NCI-H1417 (cell line): ENCODE measurements around the gene TRIM69.
"Not testable (repeated sequence)": the region's sequence is repeated elsewhere in the genome, so short reads cannot be mapped to it uniquely, and the experiment has no call there.

Experiments used
- DNase-seq, 3 experiments: peaks; one replicate each; lab custom pipeline; 2025; lab: John Stamatoyannopoulos, UW

The TRIM69 gene

GRCh38 chr15:44715797-44716334 is 20.5 kb upstream of the TRIM69 start:
- DNase-seq: no peak

DNA sequence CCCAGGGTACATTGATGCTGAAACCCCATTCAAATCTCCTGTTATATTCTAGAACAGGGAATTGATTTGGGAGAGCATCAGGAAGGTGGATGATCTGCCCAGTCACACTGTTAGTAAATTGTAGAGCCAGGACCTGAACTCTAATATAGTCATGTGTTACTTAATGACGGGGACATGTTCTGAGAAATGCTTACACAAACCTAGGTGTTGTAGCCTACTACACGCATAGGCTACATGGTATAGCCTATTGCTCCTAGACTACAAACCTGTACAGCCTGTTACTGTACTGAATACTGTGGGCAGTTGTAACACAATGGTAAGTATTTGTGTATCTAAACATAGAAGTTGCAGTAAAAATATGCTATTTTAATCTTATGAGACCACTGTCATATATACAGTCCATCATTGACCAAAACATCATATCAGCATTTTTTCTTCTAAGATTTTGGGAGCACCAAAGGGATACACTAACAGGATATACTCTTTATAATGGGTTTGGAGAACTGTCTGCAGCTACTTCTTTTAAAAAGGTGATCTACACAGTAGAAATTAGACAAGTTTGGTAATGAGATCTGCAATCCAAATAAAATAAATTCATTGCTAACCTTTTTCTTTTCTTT is 19.2 kb upstream of the TRIM69 start:
- DNase-seq: no peak

GRCh38 chr15:44718180-44718926 is 18.0 kb upstream of the TRIM69 start:
- no peak for DNase-seq

DNA sequence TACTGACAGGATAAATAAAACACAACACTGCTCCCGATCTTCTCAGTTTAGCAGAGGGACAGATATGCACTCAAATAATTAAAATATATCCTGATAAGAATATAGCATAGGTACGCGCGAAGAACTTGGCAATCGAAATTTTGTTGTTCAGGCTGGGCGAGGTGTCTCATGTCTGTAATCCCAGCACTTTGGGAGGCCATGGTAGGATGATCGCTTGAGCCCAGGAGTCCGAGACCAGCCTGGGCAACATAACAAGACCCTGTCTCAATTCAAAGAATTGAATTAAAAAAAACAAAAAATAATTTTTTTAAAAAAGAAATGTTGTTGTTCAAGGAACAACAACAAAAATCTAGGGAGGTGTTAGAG is 17.4 kb upstream of the TRIM69 start:
- DNase-seq: no peak

DNA sequence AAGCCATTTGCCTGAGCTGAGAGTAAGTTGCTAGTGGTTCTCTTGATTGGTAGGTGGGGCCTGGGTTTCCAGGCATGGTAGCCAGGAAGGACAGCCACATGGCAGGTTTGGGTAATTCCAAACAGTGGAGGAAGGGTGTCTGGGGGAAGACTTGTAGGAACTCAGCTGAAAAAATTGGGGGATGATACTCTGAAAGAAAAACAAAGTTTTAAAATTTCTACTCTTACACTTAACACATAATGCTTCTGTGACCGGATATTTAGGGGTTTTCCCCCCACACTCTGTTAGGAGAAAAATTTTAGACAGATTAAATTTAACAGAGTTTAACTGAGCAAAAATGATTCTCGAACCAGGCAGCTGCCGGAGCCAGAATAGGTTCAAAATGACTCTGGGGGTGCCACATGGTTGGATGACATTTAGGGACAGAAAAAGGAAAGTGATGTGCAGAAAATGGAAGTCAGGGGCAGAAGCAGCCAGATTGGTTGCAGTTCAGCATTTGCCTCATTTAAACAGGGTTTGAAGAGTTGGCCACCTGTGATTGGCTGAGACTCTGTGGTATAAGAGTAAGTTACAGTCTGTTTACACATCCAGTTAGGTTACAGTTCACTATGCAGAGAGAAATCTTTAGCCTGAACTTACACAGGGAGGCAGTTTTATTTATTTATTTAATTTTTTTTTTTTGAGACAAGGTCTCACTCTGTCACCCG is 16.9 kb upstream of the TRIM69 start:
- no peak for DNase-seq

DNA sequence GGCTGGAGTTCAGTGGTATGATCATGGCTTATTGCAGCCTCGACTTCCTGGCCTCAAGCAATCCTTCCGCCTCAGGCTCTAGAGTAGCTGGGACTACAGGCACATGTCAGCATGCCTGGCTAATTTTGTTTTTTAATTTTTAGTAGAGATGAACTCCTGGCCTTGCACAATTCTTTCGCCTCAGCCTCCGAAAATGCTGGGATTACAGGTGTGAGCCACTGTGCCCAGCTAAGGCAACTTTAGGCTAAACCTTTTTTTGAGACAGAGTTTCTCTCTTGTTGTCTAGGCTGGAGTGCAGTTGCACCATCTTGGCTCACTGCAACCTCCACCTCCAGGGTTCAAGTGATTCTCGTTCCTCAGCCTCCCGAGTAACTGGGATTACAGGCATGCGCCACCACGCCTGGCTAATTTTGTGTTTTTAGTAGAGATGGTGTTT is 16.3 kb upstream of the TRIM69 start:
- DNase-seq: not testable (repeated sequence)

- DNase-seq: no peak
Observed at GRCh38 chr15:44720460-44721176, 15.7 kb upstream of the TRIM69 start.

GRCh38 chr15:44722011-44722410 is 14.3 kb upstream of the TRIM69 start:
- no peak for DNase-seq

GRCh38 chr15:44726136-44726535 is 10.2 kb upstream of the TRIM69 start:
- DNase-seq: no peak

DNA sequence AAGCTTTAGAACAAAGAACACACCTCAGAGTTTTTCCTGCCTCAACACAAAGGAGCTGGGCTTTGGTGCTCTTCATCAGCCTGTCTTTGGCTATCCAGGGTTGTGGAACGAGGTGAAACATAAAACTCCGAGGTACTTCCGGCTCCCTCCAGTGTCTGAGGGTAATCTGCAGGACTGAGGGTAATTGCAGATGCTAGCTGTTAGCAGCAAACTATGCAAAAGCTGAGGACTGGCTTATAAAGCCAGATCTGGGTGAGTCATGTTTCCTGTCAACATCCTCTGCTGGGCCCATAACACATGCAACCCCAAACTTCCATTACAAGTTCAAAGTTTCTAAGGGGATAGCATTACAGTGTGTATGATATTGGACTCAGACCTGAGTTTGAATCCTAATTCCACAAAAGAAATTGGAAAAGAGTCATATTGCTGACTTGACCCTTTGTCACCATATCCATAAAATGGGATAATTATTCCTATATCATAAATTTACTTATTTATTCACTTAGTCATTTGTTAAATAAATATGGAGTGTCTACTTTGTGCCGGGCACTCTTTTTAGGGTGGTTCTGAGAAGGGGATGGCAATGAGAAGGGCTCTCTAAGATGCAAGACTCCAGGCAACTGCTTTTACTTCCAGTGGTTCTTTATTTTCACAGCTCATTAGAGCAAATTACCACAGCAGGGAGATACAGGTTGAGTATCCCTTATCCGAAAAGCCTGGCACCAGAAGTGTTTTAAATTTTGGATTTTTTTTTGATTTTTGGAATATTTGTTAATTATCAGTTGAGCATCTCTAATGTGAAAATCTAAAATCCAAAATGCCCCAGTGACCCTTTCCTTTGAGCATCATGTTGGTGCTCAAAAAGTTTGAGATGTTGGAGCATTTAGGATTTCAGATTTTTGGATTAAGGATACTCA is 9.5 kb upstream of the TRIM69 start:
- DNase-seq: peak in 1 of 3 experiments; percentile 2

DNA sequence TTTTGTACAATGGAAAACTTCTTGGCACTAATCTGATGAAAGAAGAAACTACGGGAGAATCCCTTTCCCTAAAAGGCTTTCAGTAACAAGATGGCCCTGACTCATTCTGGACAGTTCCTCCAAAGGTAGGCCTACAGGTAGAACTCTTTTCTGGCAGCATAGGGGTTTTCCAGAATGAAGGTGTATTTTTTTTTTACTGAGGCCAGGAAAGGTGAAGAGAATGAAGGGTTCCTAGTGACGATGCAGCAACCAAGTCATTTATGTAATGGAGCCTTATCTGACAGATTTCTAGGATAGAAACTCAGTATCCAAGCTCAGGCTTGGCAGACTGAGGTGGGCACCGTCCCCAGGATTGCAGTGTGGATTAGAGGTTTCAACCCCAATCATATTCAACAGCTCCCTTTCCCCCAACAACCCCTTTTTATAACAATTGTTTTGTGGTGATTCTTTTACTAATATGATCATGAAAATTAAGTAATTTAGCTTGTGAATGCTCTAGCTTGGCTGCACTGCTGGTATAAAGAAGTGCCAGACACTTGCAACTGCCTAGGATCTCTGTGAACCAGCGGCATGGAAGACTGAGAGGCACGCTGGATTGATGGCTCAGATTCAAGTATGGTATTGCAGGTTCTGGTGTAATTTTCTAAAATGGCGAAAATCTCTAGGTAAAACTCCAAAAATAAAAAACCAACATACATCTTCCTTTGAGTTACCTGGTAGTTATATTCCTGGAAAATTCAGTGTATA is 8.7 kb upstream of the TRIM69 start:
- no peak for DNase-seq

- not testable (repeated sequence) for DNase-seq
Observed at GRCh38 chr15:44728232-44728575, 8.1 kb upstream of the TRIM69 start.

DNA sequence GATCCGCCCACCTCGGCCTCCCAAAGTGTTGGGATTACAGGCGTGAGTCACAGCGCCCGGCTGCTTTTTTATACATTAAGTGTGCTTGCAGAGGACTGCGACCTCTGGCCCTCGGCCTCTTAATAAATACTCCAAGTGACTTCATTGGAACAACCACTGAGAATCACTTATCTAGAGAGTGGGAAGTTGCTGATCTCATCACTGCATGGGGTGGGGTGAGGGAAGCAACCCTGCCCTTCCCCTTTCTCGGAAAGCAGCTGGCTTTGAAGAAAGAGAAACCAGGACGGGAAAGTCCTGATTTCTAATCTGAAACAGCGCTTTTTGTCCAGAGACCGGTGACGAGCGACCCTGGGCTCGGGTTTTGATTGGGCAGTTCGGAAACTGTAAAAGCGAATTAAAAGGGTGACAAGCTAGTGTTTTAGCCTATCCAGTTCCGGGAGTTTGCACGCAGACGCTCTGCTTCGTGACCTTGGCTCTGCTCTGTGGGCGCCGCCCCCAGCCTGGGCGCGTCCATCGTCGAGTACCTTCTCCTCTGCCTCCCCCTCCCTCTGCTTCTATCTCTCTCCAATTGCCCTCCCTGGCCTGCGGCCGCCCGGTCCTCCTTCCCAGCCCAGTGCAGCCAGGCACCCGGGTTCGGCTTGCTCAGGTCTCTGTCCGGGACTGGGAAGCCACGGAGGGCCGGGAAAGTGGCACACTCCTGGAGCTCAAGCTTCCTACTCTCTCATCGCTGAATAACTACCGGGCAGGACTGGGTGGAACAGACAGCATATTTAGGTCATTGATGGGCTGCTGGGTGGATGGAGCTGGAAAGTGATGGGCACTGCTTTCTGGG is 7.5 kb upstream of the TRIM69 start:
- DNase-seq: peak; percentile 89 to 97 (median 89)

DNA sequence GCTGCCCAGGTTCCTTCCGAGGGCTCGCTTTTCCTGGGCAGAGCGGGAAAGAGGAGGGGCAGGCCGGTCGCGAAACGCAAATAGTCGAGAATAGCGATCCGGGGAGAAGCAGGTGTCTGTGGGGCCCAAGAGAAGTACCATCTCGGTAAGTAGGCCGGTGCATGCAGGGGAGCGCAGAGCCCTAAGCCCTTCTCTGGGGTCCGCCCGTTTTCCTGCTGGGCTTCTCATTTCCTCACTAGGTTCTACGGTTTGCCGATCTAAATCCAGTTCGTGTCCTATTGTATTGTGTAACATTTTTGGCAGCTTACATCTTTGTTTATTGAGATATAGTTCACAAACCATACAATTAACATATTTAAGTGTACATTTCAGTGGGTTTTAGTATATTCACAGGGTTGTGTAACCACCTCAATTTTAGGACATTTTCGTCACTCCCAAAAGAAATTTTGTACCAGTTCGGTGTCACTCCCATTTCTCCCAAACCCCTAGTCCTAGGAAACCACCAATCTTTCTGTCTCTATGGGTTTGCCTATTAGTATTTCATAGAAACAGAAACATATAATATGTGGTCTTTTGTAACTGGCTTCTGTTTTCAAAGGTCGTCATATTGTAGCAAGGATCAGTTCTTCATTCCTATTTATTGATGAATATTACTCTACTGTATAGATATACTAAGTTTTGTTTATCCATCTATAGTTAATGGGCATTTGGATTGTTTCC is 6.8 kb upstream of the TRIM69 start:
- peak in 1 of 3 experiments; percentile 22 for DNase-seq

DNA sequence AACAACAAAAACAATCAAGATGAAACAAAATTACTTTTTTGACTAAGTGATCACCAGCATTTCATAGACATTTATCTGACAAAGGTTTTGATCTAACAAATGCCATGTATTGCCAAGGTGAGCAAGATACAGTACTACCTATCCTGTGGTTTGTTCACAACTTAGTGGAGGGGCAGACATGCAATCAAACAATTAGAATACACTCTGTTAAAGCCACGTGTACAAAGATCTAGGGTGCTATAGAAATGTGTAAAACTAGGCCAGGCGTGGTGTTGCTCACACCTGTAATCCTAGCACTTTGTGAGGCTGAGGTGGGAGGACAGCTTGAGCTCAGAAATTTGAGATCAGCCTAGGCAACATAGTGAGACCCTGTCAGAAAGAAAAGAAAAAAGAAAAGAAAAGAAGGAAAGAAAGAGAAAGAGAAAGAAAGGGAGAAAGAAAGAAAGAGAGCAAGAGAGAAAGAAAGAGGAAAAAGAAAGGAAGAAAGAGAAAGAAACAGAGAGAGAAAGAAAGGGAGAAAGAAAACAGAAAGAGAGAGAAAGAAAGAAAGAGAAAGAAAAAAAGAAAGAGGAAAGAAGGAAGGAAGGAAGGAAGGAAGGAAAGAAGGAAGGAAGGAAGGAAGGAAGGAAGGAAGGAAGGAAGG is 1.4 kb upstream of the TRIM69 start:
- DNase-seq: no peak

GRCh38 chr15:44735482-44736180 is 697 bp upstream of the TRIM69 start:
- no peak for DNase-seq

GRCh38 chr15:44738340-44738984 is 2.1 kb downstream of the TRIM69 start:
- peak; percentile 1 to 68 (median 33) for DNase-seq
